Epithelial cell of esophagus (primary cell): ENCODE measurements around the gene BEGAIN.

ENCODE experiments used
- DNase-seq: peaks from one replicate; pipeline ENCODE4 v3.0.0; 2010; ENCODE audit warnings: low read depth
- H3K4me3 ChIP-seq: 2 replicates; pipeline ENCODE4 v1.5.1; 2011; ENCODE audit warnings: mild to moderate bottlenecking, low read length, control low read depth
- TF ChIP-seq, protein P1 (sequence below): IDR thresholded peaks from 2 replicates; pipeline ENCODE4 v1.5.1; 2011; ENCODE audit warnings: low read depth, mild to moderate bottlenecking, low read length, control low read depth, inconsistent platforms; ENCODE audit not compliant: insufficient read depth; ENCODE audit errors: missing control alignments

Gene BEGAIN

GRCh38 chr14:100575266-100575995 lies 11.8 kb downstream of the BEGAIN start:
- no peak overlapping the region for H3K4me3 ChIP-seq
- TF ChIP-seq, protein P1, sequence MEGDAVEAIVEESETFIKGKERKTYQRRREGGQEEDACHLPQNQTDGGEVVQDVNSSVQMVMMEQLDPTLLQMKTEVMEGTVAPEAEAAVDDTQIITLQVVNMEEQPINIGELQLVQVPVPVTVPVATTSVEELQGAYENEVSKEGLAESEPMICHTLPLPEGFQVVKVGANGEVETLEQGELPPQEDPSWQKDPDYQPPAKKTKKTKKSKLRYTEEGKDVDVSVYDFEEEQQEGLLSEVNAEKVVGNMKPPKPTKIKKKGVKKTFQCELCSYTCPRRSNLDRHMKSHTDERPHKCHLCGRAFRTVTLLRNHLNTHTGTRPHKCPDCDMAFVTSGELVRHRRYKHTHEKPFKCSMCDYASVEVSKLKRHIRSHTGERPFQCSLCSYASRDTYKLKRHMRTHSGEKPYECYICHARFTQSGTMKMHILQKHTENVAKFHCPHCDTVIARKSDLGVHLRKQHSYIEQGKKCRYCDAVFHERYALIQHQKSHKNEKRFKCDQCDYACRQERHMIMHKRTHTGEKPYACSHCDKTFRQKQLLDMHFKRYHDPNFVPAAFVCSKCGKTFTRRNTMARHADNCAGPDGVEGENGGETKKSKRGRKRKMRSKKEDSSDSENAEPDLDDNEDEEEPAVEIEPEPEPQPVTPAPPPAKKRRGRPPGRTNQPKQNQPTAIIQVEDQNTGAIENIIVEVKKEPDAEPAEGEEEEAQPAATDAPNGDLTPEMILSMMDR: no peak
- no peak for DNase-seq

DNA sequence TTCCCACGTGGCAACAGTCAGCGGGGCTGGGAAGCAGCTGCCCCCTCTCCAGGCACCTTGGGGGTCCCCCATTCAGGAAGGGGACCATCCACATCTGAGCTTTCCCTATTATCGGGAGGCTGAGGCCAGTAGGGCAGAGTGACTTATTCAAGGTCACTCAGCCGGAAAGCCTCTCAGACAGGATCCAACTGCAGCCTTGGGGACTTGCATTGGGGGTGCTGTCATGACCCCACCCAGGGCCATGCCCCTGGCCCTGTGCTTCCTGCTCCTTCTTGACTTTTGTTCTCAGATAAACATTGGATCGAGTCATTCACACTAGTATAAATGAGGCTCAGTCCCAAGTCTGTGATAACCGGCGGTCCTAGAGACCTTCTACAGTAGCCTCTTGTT lies 12.6 kb downstream of the BEGAIN start:
- DNase-seq: no peak
- H3K4me3 ChIP-seq: no peak overlapping the region
- TF ChIP-seq, protein P1: no peak

DNA sequence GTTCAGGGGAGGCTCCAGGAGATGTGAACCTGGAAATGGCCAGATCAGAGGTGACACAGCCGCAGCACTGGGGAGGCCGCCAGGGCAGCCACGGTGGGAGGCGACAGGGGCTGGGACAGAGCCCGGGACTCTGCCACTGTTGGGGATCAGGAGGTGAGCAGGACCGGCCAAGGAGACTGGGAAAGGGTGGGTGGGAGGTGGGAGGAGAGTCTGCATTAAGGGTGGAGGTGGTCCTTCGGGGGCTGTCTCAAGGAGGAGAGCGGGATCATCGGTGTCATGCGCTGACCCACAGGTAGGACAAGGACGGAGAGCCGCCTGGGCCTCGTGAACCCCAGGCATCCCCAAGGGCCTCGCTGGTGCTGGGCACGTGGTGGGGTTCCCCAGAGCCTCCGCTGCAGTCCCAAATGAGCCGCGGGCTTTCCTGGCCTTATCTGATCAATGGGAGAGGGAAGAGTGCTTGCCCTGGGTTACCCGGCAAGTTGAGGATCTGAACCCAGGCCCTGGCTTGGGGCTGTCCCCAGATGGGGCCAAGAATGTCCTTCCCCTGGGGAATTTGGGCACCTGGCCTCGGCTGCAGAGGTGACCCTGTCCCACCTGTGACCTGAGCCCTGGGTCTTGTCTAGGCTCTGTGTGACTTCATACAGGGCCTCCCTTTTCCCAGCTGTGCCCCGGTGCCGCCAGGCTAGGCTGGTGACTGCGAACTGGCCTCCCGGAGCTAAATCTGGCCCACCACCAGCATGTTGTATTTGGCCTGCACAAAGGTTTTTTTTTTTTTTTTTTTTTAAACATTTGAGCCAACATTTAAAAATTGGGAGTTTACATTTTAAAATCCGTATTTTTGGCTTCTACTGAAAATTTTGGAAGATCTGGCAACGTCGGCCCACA lies 13.2 kb downstream of the BEGAIN start:
- TF ChIP-seq, protein P1: no peak

GRCh38 chr14:100573002-100573756 lies 14.0 kb downstream of the BEGAIN start:
- H3K4me3 ChIP-seq: no peak overlapping the region
- DNase-seq: no peak
- TF ChIP-seq, protein P1: no peak

More for the DNA sequence above, 13.2 kb downstream of the BEGAIN start:
- DNase-seq: no peak
- H3K4me3 ChIP-seq: no peak overlapping the region

DNA sequence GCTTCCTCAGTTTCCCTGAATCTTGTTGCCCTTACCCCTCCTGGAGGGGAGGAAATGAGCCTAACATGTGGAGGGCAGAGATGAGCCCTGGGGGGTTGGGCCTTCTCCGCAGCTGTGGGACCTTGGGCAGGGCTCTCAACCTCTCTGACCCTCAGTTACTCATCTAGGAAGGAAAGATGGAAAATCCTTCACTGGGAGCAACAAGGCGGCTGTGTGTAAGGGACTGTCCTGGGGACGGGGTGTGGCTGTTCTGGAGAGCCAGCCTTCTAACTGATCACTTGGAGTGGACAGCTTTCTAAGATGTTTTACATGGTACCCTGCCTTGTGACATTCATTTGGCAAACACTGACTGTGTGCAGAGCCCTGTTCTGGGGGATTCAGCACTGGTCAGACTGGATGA lies 14.7 kb downstream of the BEGAIN start:
- no peak overlapping the region for H3K4me3 ChIP-seq

DNA sequence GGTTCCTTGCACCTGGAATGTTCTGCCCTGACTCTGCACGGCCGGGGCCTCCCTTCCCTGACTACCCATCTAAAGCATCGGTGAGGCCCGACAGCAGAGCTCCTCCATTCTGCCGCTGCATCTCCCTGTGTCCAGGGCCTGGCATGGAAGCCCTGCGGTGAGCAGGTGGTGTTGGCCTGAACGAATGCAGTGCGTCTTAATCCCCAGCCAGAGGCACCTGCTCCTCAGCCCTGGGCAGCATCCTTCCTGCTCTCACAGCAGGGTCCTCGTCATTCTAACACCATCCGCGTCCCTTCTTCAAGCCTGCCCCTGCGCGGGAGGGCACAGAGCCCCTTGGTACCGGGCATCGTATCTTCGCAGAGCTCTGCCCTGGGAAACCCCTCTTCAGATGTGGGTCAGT lies 15.4 kb downstream of the BEGAIN start:
- H3K4me3 ChIP-seq: no peak overlapping the region
- DNase-seq: no peak
- TF ChIP-seq, protein P1: no peak

More for the DNA sequence above, 14.7 kb downstream of the BEGAIN start:
- no peak for DNase-seq
- TF ChIP-seq, protein P1: no peak
